B cell (primary cell): ENCODE results near the gene NCOA7. TPM values are rescaled to one million over a fixed set of nuclear protein-coding genes. Genes with fewer than 3 reads are reported as not detected.

ENCODE experiments used
- ATAC-seq: fragments of 200-7000 bp; cut with Tn5 transposase; one replicate; pipeline ENCODE4 v1.10.0; 2021; ENCODE audit warnings: low read depth, mild to moderate bottlenecking, moderate number of reproducible peaks, moderate library complexity
- CTCF ChIA-PET: fragments of 350-600 bp; sonication (Branson Sonifier 250); formaldehyde crosslinking; loops from one replicate; lab custom pipeline; 2021; ENCODE audit warnings: antibody characterized with exemption, inconsistent platforms; lab: Charles Lee
- POLR2A ChIA-PET: fragments of 350-600 bp; sonication (Branson Sonifier 250); formaldehyde crosslinking; loops from one replicate; lab custom pipeline; 2021; ENCODE audit warnings: antibody characterized with exemption; lab: Charles Lee
- DNase-seq: peaks from one replicate; pipeline ENCODE4 v3.0.0; 2013
- H2AFZ ChIP-seq: 2 replicates; pipeline ENCODE4 v1.6.1; 2012; ENCODE audit warnings: mild to moderate bottlenecking, low read depth, low read length; ENCODE audit not compliant: insufficient read depth, poor library complexity, severe bottlenecking
- H3K27ac ChIP-seq, 2 donors: 1 replicate in 1 of 2; 2 replicates in 1 of 2; pipeline ENCODE4 v1.5.1; 2012 to 2013; ENCODE audit warnings: low read length in 2 of 2, mild to moderate bottlenecking in 2 of 2, moderate library complexity in 1 of 2
- H3K27me3 ChIP-seq, 4 experiments: fragments of 200-600 bp in 1 of 4; sonication (generic) in 1 of 4; replicated peaks in 1 of 4; 1 replicate in 2 of 4; 2 replicates in 2 of 4; pipeline versions ENCODE4 v1.6.1 to v1.7.0; 2013 to 2016; ENCODE audit warnings: low read length in 3 of 4, mild to moderate bottlenecking in 2 of 4, mixed read lengths in 1 of 4, moderate library complexity in 1 of 4; ENCODE audit not compliant: insufficient read depth in 4 of 4, control insufficient read depth in 3 of 4; ENCODE audit errors: control extremely low read depth in 1 of 4
- H3K36me3 ChIP-seq, 2 experiments: replicated peaks in 1 of 2; 1 replicate in 1 of 2; 2 replicates in 1 of 2; pipeline versions ENCODE4 v1.6.1 to v1.7.1; 2013; ENCODE audit warnings: low read length in 1 of 2; ENCODE audit not compliant: insufficient read depth in 2 of 2, control insufficient read depth in 1 of 2; ENCODE audit errors: control extremely low read depth in 1 of 2, extremely low read depth in 1 of 2
- H3K4me1 ChIP-seq, 2 donors: fragments of 200-600 bp in 1 of 2; sonication (generic) in 1 of 2; 1 replicate in 1 of 2; 2 replicates in 1 of 2; pipeline versions ENCODE4 v1.5.1 to v1.6.1; 2013 to 2017; ENCODE audit warnings: low read length in 2 of 2; ENCODE audit not compliant: control insufficient read depth in 2 of 2, insufficient read depth in 2 of 2
- H3K4me2 ChIP-seq: replicated peaks from 2 replicates; pipeline ENCODE3; 2012; ENCODE audit warnings: mild to moderate bottlenecking, low read depth, low read length; ENCODE audit not compliant: poor library complexity, severe bottlenecking
- H3K4me3 ChIP-seq, 5 experiments: fragments of 200-600 bp in 1 of 5; sonication (generic) in 1 of 5; 1 replicate in 3 of 5; 2 replicates in 2 of 5; pipeline versions ENCODE4 v1.5.1 to v1.7.0; 2011 to 2016; ENCODE audit warnings: low read length in 4 of 5, mild to moderate bottlenecking in 4 of 5, low read depth in 2 of 5, control low read depth in 1 of 5, moderate library complexity in 1 of 5; ENCODE audit not compliant: insufficient read depth in 1 of 5; ENCODE audit errors: control extremely low read depth in 1 of 5, extremely low read depth in 1 of 5
- H3K79me2 ChIP-seq: fragments of 200-600 bp; sonication (generic); one replicate; pipeline ENCODE4 v1.6.0; 2016; ENCODE audit warnings: low read length; ENCODE audit not compliant: control insufficient read depth, insufficient read depth
- H3K9ac ChIP-seq: fragments of 200-600 bp; sonication (generic); 2 replicates; pipeline ENCODE4 v1.6.1; 2017; ENCODE audit warnings: mild to moderate bottlenecking, low read length, moderate library complexity
- H3K9me3 ChIP-seq, 3 donors: one replicate each; pipeline versions ENCODE4 v1.6.1 to v1.7.1; 2013; ENCODE audit warnings: low read length in 2 of 3; ENCODE audit not compliant: control insufficient read depth in 2 of 3, insufficient read depth in 1 of 3; ENCODE audit errors: control extremely low read depth in 1 of 3
- H4K20me1 ChIP-seq: 2 replicates; pipeline ENCODE4 v1.6.0; 2012; ENCODE audit warnings: mild to moderate bottlenecking, low read length; ENCODE audit not compliant: insufficient read depth, control insufficient read depth, poor library complexity, severe bottlenecking
- H3K27ac Mint-ChIP-seq: one replicate; pipeline ENCODE4 v1.8.0; 2021; ENCODE audit warnings: mixed read lengths
- H3K27me3 Mint-ChIP-seq: one replicate; pipeline ENCODE4 v1.8.0; 2021; ENCODE audit warnings: mixed read lengths
- H3K4me1 Mint-ChIP-seq: one replicate; pipeline ENCODE4 v1.8.0; 2021; ENCODE audit warnings: mixed read lengths
- H3K4me3 Mint-ChIP-seq: one replicate; pipeline ENCODE4 v1.8.0; 2021; ENCODE audit warnings: mixed read lengths
- H3K9me3 Mint-ChIP-seq: one replicate; pipeline ENCODE4 v1.8.0; 2022; ENCODE audit warnings: mixed read lengths; ENCODE audit not compliant: insufficient read depth
- EZH2 ChIP-seq: IDR thresholded peaks from 2 replicates; pipeline ENCODE4 v1.6.1; 2012; ENCODE audit warnings: borderline replicate concordance, low read depth, mild to moderate bottlenecking, moderate library complexity, low read length; ENCODE audit not compliant: insufficient read depth, poor library complexity, severe bottlenecking
- WGBS: methylation state at CpG from one replicate; pipeline ENCODE4 v1.1.5; 2013; ENCODE audit warnings: missing lambda C conversion rate; ENCODE audit not compliant: insufficient coverage; 5-methylcytosine and 5-hydroxymethylcytosine counted together
- intact Hi-C: fragments of 100-400 bp; cut with micrococcal nuclease; formaldehyde crosslinking; loops from one replicate; pipeline ENCODE4 v1.10.0; 2022
- polyA plus RNA-seq: library from polyadenylated mRNA; depleted of rRNA; stranded (reverse); fragments of >200 nt; gene quantifications from 2 replicates; pipeline ENCODE4 v1.2.3, GENCODE V29; 2012
- total RNA-seq, 2 donors: library from RNA; stranded (reverse); fragments of 120-200 nt in 1 of 2; gene quantifications; 1 replicate in 1 of 2; 2 replicates in 1 of 2; pipeline versions ENCODE4 v1.2.3 to v1.2.4, GENCODE V29; 2013 to 2022
- TF ChIP-seq, protein P1 (sequence below): fragments of 200-600 bp; IDR thresholded peaks from one replicate; pipeline ENCODE4 v1.8.0; 2022; ENCODE audit warnings: antibody characterized with exemption, mild to moderate bottlenecking

The NCOA7 gene
- total and polyA plus RNA-seq, 2 donors (not counting 1 experiment from before 2014, with no cell fraction given), result 10.9 to 27.4 TPM

DNA sequence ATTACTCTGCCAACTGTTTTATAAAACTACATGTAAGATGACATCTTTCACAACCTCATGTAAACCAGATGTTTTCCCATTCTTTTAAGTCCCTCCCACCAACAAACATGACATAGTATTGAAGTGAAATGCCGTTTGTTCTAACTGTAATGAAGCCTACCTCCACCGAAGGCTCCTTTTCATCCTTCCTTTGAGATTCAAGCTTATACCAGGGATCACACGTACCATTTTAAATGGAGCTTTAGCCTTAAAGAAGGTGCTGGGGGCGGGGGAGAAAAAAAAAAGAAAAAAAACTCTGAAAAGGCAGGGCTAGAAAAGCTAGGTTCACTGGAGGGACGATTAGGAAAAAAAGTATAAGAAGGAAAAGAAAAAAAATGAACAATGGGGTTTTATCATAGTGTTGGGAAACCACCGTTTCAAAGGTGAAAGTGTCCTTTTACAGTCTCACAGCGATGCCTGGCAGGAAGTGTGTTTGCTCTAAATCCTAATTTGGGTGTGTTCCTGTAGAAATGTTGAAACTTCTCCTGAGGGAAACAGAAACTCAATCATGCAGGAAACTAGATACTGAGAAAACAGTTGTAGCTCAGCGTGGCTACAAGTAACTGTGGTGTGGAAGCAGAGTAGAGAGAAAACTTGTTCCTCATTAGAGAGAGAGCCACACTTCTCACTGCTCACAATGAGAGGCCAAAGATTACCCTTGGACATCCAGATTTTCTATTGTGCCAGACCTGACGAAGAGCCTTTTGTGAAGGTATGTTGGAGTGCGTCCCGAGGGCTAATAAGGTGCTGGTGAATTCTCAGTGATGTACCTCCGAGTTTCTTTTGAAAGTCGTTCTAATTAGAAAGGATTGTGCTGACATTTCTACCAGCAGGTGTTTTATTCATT, 128.2 kb downstream of the NCOA7 start:
- Mint-ChIP-seq H3K27me3 (no peaks in the 10 kb centered on the region), H3K4me1 (peaks cover 21% of the 10 kb centered on the region), H3K4me3 (peak overlapping the region; percentile 75), H3K9me3 (no peaks in the 10 kb centered on the region), H3K27ac (peak overlapping the region; percentile 72)
- Histone ChIP-seq H3K4me3 (peak overlapping the region; percentile 19 to 51 (median 33)), H2AFZ (peak overlapping the region; percentile 76), H3K79me2 (no peaks in the 10 kb centered on the region), H3K4me2 (peak overlapping the region; percentile 65), H3K27ac (peak overlapping the region; percentile 50 to 85), H3K4me1 (peaks cover 13 to 14% of the 10 kb centered on the region in 2 donors), H4K20me1 (no peaks in the 10 kb centered on the region), H3K27me3 (no peaks in the 10 kb centered on the region), H3K9ac (peak overlapping the region; percentile 54), H3K36me3 (peaks cover 3 to 11% of the 10 kb centered on the region in 2 experiments), H3K9me3 (no peaks in the 10 kb centered on the region)
- intact Hi-C loops, result loop anchor here (1.0 to 2.0 kb wide), 2 partner anchors 37 to 128 kb away; partner anchors contain the start of genes HINT3 and NCOA7
- POLR2A ChIA-PET, result interaction anchor here (0.6 kb wide), 1 partner anchor 14 kb away, joined by 3 read pairs; no protein-coding TSS in a partner anchor
- peak; percentile 81 for DNase-seq
- peak; percentile 88 for ATAC-seq
- CTCF ChIA-PET, result interaction anchor here (0.6 to 2.8 kb wide), 8 partner anchors 13 to 1451 kb away, joined by 3 to 15 read pairs (median 4); partner anchors contain the start of genes HINT3 and NCOA7
- 9% methylated on average over 7 of the region's 13 CpGs for WGBS
- no peak for TF ChIP-seq EZH2
- TF ChIP-seq, protein P1, sequence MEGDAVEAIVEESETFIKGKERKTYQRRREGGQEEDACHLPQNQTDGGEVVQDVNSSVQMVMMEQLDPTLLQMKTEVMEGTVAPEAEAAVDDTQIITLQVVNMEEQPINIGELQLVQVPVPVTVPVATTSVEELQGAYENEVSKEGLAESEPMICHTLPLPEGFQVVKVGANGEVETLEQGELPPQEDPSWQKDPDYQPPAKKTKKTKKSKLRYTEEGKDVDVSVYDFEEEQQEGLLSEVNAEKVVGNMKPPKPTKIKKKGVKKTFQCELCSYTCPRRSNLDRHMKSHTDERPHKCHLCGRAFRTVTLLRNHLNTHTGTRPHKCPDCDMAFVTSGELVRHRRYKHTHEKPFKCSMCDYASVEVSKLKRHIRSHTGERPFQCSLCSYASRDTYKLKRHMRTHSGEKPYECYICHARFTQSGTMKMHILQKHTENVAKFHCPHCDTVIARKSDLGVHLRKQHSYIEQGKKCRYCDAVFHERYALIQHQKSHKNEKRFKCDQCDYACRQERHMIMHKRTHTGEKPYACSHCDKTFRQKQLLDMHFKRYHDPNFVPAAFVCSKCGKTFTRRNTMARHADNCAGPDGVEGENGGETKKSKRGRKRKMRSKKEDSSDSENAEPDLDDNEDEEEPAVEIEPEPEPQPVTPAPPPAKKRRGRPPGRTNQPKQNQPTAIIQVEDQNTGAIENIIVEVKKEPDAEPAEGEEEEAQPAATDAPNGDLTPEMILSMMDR, result no peak
